Measurements from ENCODE around the gene ACADVL. TPM values are rescaled to one million over a fixed set of nuclear protein-coding genes. Genes with fewer than 3 reads are reported as not detected.

The ACADVL gene
- polyA plus RNA-seq, 3 donors = 152 to 1,231 (median 154) TPM

- H3K79me2 ChIP-seq (ENCODE audit: insufficient read depth, low read length) = peaks cover 77% of the 10 kb centered on the region
Observed at GRCh38 chr17:7237266-7237760, 17.6 kb downstream of the ACADVL start.

More at GRCh38 chr17:7237266-7237760, 17.6 kb downstream of the ACADVL start:
- WGBS (ENCODE audit: insufficient coverage) = 33% methylated on average over 3 of the region's 6 CpGs
- peaks cover 0 to 5% (median 0%) of the 10 kb centered on the region in 3 donors for H3K27me3 Mint-ChIP-seq (ENCODE audit: low read depth in 3 of 3)
- TF ChIP-seq CTCF (IDR thresholded peaks at IDR 0.05) = no peak
- H3K36me3 Mint-ChIP-seq = peaks cover 36 to 45% of the 10 kb centered on the region in 2 donors
- peaks cover 45% of the 10 kb centered on the region for H4K20me1 ChIP-seq (ENCODE audit: insufficient read depth, low read length)
- peak overlapping the region; percentile 25 to 97 (median 76) for H3K27ac Mint-ChIP-seq
- peak overlapping the region; percentile 21 to 25 for H3K27ac ChIP-seq (ENCODE audit: low read depth in 1 of 2, low read length in 2 of 2)
- H2AFZ ChIP-seq (ENCODE audit: insufficient read depth, low read depth, low read length, poor library complexity, severe bottlenecking) = peak overlapping the region; percentile 13
- H3K4me2 ChIP-seq (replicated peaks; ENCODE audit: extremely low read depth, low read length, poor library complexity, severe bottlenecking) = peak overlapping the region; percentile 100
- H3K27me3 ChIP-seq (ENCODE audit: control insufficient read depth in 2 of 2, insufficient read depth in 2 of 2, low read length in 2 of 2) = no peaks in the 10 kb centered on the region
- H3K4me3 Mint-ChIP-seq = peak overlapping the region; percentile 96 to 98
- H3K9me3 Mint-ChIP-seq = peaks cover 0 to 3% (median 0%) of the 10 kb centered on the region in 7 donors
- peaks cover 63% of the 10 kb centered on the region for H3K4me1 Mint-ChIP-seq
- no peak for DNase-seq
- H3K9ac ChIP-seq (ENCODE audit: insufficient read depth, low read length, poor library complexity, severe bottlenecking) = peak overlapping the region; percentile 61
- peak overlapping the region; percentile 65 to 100 (median 98) for H3K4me3 ChIP-seq (replicated peaks in 1 of 3; ENCODE audit: low read depth in 2 of 3, low read length in 3 of 3)
- peaks cover 64 to 71% of the 10 kb centered on the region in 2 donors for H3K4me1 ChIP-seq (ENCODE audit: control insufficient read depth in 1 of 2, insufficient read depth in 2 of 2, low read length in 2 of 2)
- no peaks in the 10 kb centered on the region for H3K9me3 ChIP-seq (replicated peaks in 1 of 2; ENCODE audit: control insufficient read depth in 1 of 2, insufficient read depth in 1 of 2, low read length in 2 of 2)
- peaks cover 21 to 26% of the 10 kb centered on the region in 2 donors for H3K36me3 ChIP-seq (replicated peaks in 1 of 2; ENCODE audit: control insufficient read depth in 1 of 2, insufficient read depth in 2 of 2, low read length in 2 of 2)
- intact Hi-C loops (cut with micrococcal nuclease) = loop anchor here (2.0 to 10.0 kb wide), 3 partner anchors 17 to 247 kb away; partner anchors contain the start of genes EIF5A (in 2 of the 2), POLR2A (in 1 of the 2) and SLC35G6 (in 1 of the 2)

Data from CD14-positive monocyte (primary cell).